Measurements from ENCODE around the gene HPCAL1. TPM values are rescaled to one million over a fixed set of nuclear protein-coding genes. Genes with fewer than 3 reads are reported as not detected.

HPCAL1 gene
- total RNA-seq, 2 experiments from 2014 or later, result 61.6 to 63.6 TPM

GRCh38 chr2:10417551-10418335 lies 115.0 kb downstream of the HPCAL1 start:
- peaks cover 2% of the 10 kb centered on the region for H3K36me3 Mint-ChIP-seq (ENCODE audit: low read depth)
- no peak overlapping the region for H3K27ac Mint-ChIP-seq
- ChIA-PET CTCF (interaction anchor here (0.6 to 5.3 kb wide), 7 partner anchors 8 to 345 kb away, joined by 3 to 30 read pairs (median 5); no protein-coding TSS in a partner anchor), POLR2A (no interaction called here)
- H3K4me3 Mint-ChIP-seq, result no peak overlapping the region
- H3K9me3 Mint-ChIP-seq, result no peaks in the 10 kb centered on the region
- no peaks in the 10 kb centered on the region for H3K27me3 Mint-ChIP-seq
- DNase-seq, result no peak
- H3K4me1 Mint-ChIP-seq, result no peaks in the 10 kb centered on the region

GRCh38 chr2:10419553-10420257 lies 117.0 kb downstream of the HPCAL1 start:
- Mint-ChIP-seq H3K36me3 (ENCODE audit: low read depth) (peaks cover 2% of the 10 kb centered on the region), H3K27me3 (no peaks in the 10 kb centered on the region), H3K9me3 (no peaks in the 10 kb centered on the region), H3K4me3 (no peak overlapping the region), H3K27ac (no peak overlapping the region), H3K4me1 (no peaks in the 10 kb centered on the region)
- CTCF ChIA-PET, result interaction anchor here (0.6 to 2.5 kb wide), 6 partner anchors 10 to 349 kb away, joined by 3 to 10 read pairs (median 4); no protein-coding TSS in a partner anchor
- POLR2A ChIA-PET, result no interaction called here
- DNase-seq, result no peak

- Mint-ChIP-seq H3K4me1 (no peaks in the 10 kb centered on the region), H3K4me3 (no peak overlapping the region), H3K36me3 (ENCODE audit: low read depth) (peaks cover 2% of the 10 kb centered on the region), H3K9me3 (no peaks in the 10 kb centered on the region), H3K27ac (no peak overlapping the region), H3K27me3 (no peaks in the 10 kb centered on the region)
- no peak for DNase-seq
- ChIA-PET POLR2A (no interaction called here), CTCF (interaction anchor here (1.4 to 1.7 kb wide), 2 partner anchors 13 kb away, joined by 4 to 6 read pairs; no protein-coding TSS in a partner anchor)
Observed at GRCh38 chr2:10422251-10422650, 119.5 kb downstream of the HPCAL1 start.

GRCh38 chr2:10422732-10423399 lies 120.2 kb downstream of the HPCAL1 start:
- ChIA-PET CTCF (interaction anchor here (1.4 kb wide), 1 partner anchor 14 kb away, joined by 4 read pairs; no protein-coding TSS in a partner anchor), POLR2A (no interaction called here)
- no peak for DNase-seq
- Mint-ChIP-seq H3K9me3 (no peaks in the 10 kb centered on the region), H3K36me3 (ENCODE audit: low read depth) (peaks cover 2% of the 10 kb centered on the region), H3K27ac (no peak overlapping the region), H3K4me3 (no peak overlapping the region), H3K27me3 (no peaks in the 10 kb centered on the region), H3K4me1 (no peaks in the 10 kb centered on the region)

GRCh38 chr2:10423400-10423774 lies 120.7 kb downstream of the HPCAL1 start:
- Mint-ChIP-seq H3K36me3 (ENCODE audit: low read depth) (peaks cover 2% of the 10 kb centered on the region), H3K27ac (no peak overlapping the region), H3K27me3 (no peaks in the 10 kb centered on the region), H3K9me3 (no peaks in the 10 kb centered on the region), H3K4me3 (no peak overlapping the region), H3K4me1 (no peaks in the 10 kb centered on the region)
- CTCF ChIA-PET, result interaction anchor here (1.4 to 3.5 kb wide), 2 partner anchors 11 to 14 kb away, joined by 4 to 16 read pairs; no protein-coding TSS in a partner anchor
- POLR2A ChIA-PET, result no interaction called here
- no peak for DNase-seq

- H3K27me3 Mint-ChIP-seq, result no peaks in the 10 kb centered on the region
- H3K36me3 Mint-ChIP-seq (ENCODE audit: low read depth), result peaks cover 2% of the 10 kb centered on the region
- no peak overlapping the region for H3K27ac Mint-ChIP-seq
- ChIA-PET CTCF (interaction anchor here (3.3 to 3.5 kb wide), 2 partner anchors 10 to 15 kb away, joined by 13 to 16 read pairs; no protein-coding TSS in a partner anchor), POLR2A (no interaction called here)
- no peak for DNase-seq
- H3K4me3 Mint-ChIP-seq, result no peak overlapping the region
- no peaks in the 10 kb centered on the region for H3K4me1 Mint-ChIP-seq
- H3K9me3 Mint-ChIP-seq, result no peaks in the 10 kb centered on the region
Observed at GRCh38 chr2:10424051-10424450, 121.3 kb downstream of the HPCAL1 start.

- POLR2A ChIA-PET, result no interaction called here
- Mint-ChIP-seq H3K9me3 (no peaks in the 10 kb centered on the region), H3K4me1 (no peaks in the 10 kb centered on the region), H3K36me3 (ENCODE audit: low read depth) (peaks cover 2% of the 10 kb centered on the region), H3K27me3 (no peaks in the 10 kb centered on the region), H3K4me3 (no peak overlapping the region), H3K27ac (no peak overlapping the region)
- CTCF ChIA-PET, result interaction anchor here (0.5 to 3.5 kb wide), 4 partner anchors 9 to 300 kb away, joined by 3 to 16 read pairs (median 8); no protein-coding TSS in a partner anchor
- no peak for DNase-seq
Observed at GRCh38 chr2:10424916-10425505, 122.3 kb downstream of the HPCAL1 start.

- H3K4me1 Mint-ChIP-seq, result no peaks in the 10 kb centered on the region
- H3K4me3 Mint-ChIP-seq, result no peak overlapping the region
- H3K9me3 Mint-ChIP-seq, result no peaks in the 10 kb centered on the region
- ChIA-PET POLR2A (no interaction called here), CTCF (interaction anchor here (0.5 to 3.5 kb wide), 5 partner anchors 9 to 52 kb away, joined by 3 to 16 read pairs (median 4); partner anchors contain the start of gene ODC1)
- H3K36me3 Mint-ChIP-seq (ENCODE audit: low read depth), result no peaks in the 10 kb centered on the region
- H3K27me3 Mint-ChIP-seq, result no peaks in the 10 kb centered on the region
- DNase-seq, result no peak
- no peak overlapping the region for H3K27ac Mint-ChIP-seq
Observed at GRCh38 chr2:10425699-10426098, 123.0 kb downstream of the HPCAL1 start.

GRCh38 chr2:10426726-10427617 lies 124.3 kb downstream of the HPCAL1 start:
- CTCF ChIA-PET, result interaction anchor here (1.2 to 3.5 kb wide), 3 partner anchors 7 to 18 kb away, joined by 4 to 16 read pairs (median 13); no protein-coding TSS in a partner anchor
- Mint-ChIP-seq H3K27me3 (no peaks in the 10 kb centered on the region), H3K9me3 (no peaks in the 10 kb centered on the region), H3K36me3 (ENCODE audit: low read depth) (no peaks in the 10 kb centered on the region), H3K27ac (no peak overlapping the region), H3K4me3 (no peak overlapping the region), H3K4me1 (peaks cover 3% of the 10 kb centered on the region)
- POLR2A ChIA-PET, result no interaction called here
- DNase-seq, result no peak

GRCh38 chr2:10427618-10427949 lies 124.9 kb downstream of the HPCAL1 start:
- Mint-ChIP-seq H3K36me3 (ENCODE audit: low read depth) (no peaks in the 10 kb centered on the region), H3K9me3 (no peaks in the 10 kb centered on the region), H3K27ac (no peak overlapping the region), H3K27me3 (no peaks in the 10 kb centered on the region), H3K4me1 (peaks cover 5% of the 10 kb centered on the region), H3K4me3 (no peak overlapping the region)
- no peak for DNase-seq
- ChIA-PET CTCF (interaction anchor here (0.6 to 1.7 kb wide), 2 partner anchors 10 to 18 kb away, joined by 3 to 4 read pairs; no protein-coding TSS in a partner anchor), POLR2A (no interaction called here)

- Mint-ChIP-seq H3K9me3 (no peaks in the 10 kb centered on the region), H3K27me3 (peaks cover 4% of the 10 kb centered on the region), H3K4me1 (peaks cover 10% of the 10 kb centered on the region), H3K27ac (no peak overlapping the region), H3K4me3 (no peak overlapping the region), H3K36me3 (ENCODE audit: low read depth) (no peaks in the 10 kb centered on the region)
- CTCF ChIA-PET, result interaction anchor here (0.6 to 1.7 kb wide), 3 partner anchors 10 to 254 kb away, joined by 3 to 5 read pairs (median 4); no protein-coding TSS in a partner anchor
- no peak for DNase-seq
- POLR2A ChIA-PET, result no interaction called here
Observed at GRCh38 chr2:10428355-10428754, 125.7 kb downstream of the HPCAL1 start.

Measured in activated CD4-positive, alpha-beta T cell treated with anti-CD3 and anti-CD28 coated beads, Interleukin-2, amount 10 ng/mL, durations not matched to agents 7 days and 5 days (primary cell).